Femur (tissue), 1 donor: ENCODE measurements around the gene NEFH.
"Not testable (repeated sequence)": the region's sequence is repeated elsewhere in the genome, so short reads cannot be mapped to it uniquely, and the experiment has no call there.

Source experiments
- DNase-seq: peaks from one replicate; pipeline ENCODE4 v3.0.0-alpha.2; 2017

Gene NEFH

DNA sequence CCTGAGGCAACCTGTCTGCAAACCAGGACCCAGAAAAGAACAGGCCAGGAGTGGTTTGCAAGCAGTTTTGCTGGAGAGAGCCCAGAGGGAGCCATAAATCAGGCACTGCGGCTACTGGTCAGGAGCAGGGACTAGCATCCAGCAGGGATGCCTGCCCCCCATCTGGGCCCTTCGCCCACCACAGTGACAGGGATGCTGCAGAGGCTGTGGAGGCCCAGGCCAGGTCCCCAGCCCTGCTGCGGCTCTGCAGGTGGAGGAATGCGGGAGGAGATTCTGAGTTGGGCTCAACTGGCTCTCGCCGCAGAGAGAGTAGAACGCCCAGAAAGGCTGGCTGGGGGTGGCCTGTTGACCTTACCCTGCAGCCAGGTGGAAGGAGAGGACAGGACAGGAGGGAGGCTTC, 16.4 kb upstream of the NEFH start:
- DNase-seq: no peak

GRCh38 chr22:29464581-29464980, 15.4 kb upstream of the NEFH start:
- no peak for DNase-seq

DNA sequence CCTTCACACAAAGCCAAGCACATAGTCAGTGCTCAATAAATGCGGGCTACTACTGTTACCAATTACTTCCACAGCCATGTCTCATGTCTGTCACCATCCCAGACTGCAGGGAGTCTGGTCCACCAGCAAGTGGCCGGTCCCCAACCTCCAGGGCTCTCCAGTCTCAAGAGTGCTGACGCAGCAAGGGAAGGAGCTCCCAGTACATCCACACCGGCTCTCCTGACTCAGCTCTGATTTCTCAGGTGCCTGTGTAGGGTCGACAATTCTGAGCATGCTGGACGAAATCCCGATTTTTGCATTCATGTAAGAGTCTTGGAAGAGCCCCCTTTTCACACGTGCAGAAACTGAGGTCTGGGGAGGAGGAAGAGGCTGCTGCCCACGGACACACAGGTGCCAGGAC, 10.3 kb upstream of the NEFH start:
- no peak for DNase-seq

DNA sequence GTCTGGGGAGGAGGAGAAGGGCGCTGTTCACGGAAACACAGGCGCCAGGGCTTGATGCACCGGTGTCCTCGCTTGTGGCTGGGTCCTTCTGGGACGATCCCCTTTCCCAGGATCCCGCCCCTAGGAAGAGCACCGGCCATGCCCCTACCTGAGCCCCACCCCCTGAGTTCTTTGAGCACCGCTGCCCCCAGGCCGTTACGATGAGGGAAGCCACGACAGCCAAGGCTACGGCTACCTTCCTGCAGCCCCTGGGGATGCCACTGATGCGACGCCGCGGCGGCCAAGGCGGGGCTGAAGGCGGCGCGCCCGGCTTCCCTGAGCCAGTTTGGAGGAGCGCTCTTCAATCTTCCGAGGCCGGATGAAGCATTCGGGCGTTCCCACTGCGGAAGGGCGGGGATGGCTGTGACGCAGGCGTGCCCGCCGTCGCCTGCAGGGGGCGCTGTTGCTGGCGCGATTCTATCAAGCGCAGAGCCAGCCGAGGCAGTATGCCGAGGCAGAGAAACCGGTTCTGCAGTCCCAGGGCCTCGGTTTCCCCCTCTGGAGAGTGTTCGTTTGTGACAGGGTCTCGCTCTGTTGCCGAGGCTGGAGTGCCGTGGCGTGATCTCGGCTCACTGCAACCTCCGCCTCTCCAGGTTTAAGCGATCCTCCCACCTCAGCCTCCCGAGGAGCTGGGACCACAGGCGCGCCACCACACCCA, 9.7 kb upstream of the NEFH start:
- DNase-seq: peak; percentile 74

DNA sequence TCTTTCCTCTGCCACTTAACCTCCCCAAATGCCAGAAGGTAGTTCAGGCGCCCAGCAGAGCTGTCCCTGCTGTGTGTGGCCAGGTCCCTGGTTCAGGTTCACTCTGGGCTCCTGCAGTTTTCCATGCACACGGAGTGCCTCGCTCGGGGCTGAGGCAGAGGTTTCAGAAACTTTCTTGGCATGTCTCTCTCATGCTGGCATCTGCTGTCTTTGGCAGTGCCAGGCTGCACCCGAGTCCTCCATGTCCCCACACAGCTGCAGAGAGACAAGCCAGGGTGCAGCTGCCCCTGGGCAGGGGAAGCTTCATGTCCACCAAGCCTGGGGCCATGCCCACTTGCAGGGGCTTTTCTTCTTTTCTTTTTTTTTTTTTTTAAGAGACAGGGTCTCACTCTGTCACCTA, 7.0 kb upstream of the NEFH start:
- no peak for DNase-seq

DNA sequence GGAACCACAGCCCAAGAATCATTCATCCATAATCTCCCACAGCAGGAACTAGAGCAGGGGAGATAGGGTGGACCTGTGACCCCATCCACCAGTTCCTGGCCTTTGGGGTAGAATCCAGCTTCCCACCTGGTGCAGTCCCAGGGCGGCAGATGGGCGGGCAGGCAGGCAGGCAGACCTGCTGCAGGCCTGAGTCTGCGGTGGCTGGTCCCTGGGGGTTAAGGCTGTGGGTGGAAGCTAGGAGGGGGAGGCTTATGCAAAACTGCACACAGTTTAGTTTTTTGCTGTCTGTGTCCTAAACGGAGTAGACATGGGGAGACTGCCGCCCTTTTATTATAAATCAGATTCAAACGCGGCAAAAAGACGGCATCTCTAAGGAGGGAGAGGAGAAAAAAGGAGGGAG, 4.5 kb upstream of the NEFH start:
- no peak for DNase-seq

- DNase-seq: no peak
Observed at GRCh38 chr22:29476116-29476515, 3.9 kb upstream of the NEFH start.

- DNase-seq: no peak
Observed at GRCh38 chr22:29477723-29478318, 2.2 kb upstream of the NEFH start.

GRCh38 chr22:29478326-29479276, 1.4 kb upstream of the NEFH start:
- peak; percentile 51 for DNase-seq

- DNase-seq: no peak
Observed at GRCh38 chr22:29480262-29480511, 169 bp downstream of the NEFH start.

DNA sequence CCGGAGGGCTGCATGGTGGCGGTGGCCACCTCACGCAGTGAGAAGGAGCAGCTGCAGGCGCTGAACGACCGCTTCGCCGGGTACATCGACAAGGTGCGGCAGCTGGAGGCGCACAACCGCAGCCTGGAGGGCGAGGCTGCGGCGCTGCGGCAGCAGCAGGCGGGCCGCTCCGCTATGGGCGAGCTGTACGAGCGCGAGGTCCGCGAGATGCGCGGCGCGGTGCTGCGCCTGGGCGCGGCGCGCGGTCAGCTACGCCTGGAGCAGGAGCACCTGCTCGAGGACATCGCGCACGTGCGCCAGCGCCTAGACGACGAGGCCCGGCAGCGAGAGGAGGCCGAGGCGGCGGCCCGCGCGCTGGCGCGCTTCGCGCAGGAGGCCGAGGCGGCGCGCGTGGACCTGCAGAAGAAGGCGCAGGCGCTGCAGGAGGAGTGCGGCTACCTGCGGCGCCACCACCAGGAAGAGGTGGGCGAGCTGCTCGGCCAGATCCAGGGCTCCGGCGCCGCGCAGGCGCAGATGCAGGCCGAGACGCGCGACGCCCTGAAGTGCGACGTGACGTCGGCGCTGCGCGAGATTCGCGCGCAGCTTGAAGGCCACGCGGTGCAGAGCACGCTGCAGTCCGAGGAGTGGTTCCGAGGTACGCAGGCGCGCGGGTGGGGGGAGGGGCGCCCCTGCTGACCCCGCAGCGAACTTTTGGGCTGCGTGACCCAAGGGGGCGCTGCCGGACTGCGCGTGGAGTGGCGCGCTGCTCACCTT, 670 bp downstream of the NEFH start:
- peak; percentile 75 for DNase-seq

- no peak for DNase-seq
Observed at GRCh38 chr22:29481265-29482000, 1.4 kb downstream of the NEFH start.

- DNase-seq: no peak
Observed at GRCh38 chr22:29482253-29482652, 2.2 kb downstream of the NEFH start.

DNA sequence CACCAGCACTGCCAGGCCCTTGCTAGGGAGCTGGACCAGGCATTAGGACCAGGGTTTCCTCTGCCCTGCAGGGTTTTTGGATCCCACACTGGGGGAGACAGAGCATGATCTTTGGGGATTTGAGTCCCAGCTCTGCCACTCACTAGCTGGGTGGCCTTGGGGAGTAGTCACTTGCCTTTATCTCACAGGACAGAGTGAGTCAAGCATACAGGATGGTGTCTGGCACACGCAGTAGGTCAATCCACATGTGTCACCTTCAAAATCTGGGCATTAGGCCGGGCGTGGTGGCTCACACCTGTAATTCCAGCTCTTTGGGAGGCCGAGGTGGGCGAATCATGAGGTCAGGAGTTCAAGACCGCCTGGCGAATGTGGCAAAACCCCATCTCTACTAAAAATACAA, 2.7 kb downstream of the NEFH start:
- no peak for DNase-seq

DNA sequence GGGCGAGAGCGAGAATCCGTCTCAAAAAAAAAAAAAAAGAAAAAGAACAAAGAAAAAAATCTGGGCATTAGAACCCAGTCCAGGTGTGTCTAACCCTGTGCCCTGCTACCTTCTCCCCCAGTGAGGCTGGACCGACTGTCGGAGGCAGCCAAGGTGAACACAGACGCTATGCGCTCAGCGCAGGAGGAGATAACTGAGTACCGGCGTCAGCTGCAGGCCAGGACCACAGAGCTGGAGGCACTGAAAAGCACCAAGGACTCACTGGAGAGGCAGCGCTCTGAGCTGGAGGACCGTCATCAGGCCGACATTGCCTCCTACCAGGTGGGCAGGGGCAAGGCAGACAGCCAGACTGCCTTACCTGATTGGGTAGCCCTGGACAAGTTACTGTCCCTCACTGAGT, 3.2 kb downstream of the NEFH start:
- DNase-seq: no peak

DNA sequence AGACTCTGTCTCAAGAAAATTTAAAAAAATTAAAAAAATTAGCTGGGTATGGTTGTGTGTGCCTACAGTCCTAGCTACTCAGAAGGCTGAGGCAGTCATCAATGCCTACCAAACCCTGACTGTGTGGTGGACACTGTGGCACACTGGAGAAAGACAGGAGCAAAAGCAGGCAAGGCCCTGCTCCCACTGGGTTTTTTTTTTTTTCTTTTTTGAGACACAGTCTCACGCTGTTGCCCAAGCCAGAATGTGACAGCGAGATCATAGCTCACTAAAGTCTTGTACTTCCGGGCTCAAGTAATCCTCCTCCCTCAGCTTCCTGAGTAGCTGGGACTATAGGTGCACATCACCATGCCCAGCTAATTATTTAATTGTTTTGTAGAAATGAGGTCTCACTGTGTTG, 4.6 kb downstream of the NEFH start:
- DNase-seq: no peak

- DNase-seq: no peak
Observed at GRCh38 chr22:29485448-29485847, 5.4 kb downstream of the NEFH start.

DNA sequence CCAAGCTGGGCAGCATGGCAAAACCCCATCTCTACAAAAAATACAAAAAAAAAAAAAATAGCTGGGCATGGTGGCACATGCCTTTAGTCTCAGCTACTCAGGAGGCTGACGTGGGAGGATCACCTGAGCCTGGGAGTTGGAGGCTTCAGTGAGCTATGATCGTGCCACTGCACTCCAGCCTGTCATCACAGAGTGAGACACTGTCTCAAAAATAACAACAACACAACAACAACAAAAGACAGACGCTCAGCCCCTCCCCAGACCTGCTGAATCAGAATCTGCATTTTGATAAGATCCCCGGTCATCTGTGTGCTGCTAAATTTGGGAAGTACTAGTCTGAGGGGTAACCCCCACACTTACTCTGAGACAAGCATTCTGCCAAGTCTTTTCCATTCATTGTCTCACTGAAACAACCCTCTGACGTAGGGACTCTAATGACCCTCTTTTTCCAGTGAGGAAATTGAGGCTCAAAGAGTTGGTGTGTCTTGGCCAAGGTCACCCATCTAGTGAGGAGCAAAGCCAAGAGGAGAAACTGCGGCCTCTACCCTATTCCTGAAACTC, 7.5 kb downstream of the NEFH start:
- no peak for DNase-seq

GRCh38 chr22:29489127-29489780, 9.2 kb downstream of the NEFH start:
- DNase-seq: not testable (repeated sequence)

- no peak for DNase-seq
Observed at GRCh38 chr22:29491012-29491411, 11.0 kb downstream of the NEFH start.

DNA sequence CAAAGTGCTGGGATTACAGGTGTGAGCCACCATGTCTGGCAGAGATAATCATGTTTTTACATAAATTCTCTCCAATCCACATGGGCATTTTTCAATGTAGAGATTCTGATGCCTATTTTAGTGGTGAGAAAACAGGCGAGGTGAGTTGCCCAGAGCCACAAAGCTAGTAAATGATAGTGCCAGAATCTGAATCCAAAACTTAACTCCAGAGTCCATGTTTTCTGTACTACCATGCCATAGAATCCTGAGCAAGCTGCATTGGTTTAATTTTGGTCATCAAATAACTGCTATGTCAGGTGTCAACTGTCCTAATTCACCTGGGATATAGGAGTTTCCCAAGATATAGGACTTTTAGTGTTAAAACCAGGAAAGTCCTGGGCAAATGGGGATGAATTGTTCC, 13.6 kb downstream of the NEFH start:
- DNase-seq: no peak

- DNase-seq: no peak
Observed at GRCh38 chr22:29499852-29500251, 19.8 kb downstream of the NEFH start.
